HG03571 (cell line): Measurements from ENCODE around the gene PCDHA10.
"Not testable (repeated sequence)": the region's sequence is repeated elsewhere in the genome, so short reads cannot be mapped to it uniquely, and the experiment has no call there.

Source experiments
- ATAC-seq: cut with Tn5 transposase; IDR thresholded peaks from one replicate; pipeline ENCODE4 v1.9.1; 2021; ENCODE audit not compliant: unreplicated experiment

The PCDHA10 gene

GRCh38 chr5:140840978-140841962, 14.4 kb upstream of the PCDHA10 start, which contains the start of gene PCDHA8:
Gene PCDHA8 (plus strand): TSS chr5:140841187. CDS start chr5:140841322, 135 bp downstream.
- ATAC-seq = no peak

DNA sequence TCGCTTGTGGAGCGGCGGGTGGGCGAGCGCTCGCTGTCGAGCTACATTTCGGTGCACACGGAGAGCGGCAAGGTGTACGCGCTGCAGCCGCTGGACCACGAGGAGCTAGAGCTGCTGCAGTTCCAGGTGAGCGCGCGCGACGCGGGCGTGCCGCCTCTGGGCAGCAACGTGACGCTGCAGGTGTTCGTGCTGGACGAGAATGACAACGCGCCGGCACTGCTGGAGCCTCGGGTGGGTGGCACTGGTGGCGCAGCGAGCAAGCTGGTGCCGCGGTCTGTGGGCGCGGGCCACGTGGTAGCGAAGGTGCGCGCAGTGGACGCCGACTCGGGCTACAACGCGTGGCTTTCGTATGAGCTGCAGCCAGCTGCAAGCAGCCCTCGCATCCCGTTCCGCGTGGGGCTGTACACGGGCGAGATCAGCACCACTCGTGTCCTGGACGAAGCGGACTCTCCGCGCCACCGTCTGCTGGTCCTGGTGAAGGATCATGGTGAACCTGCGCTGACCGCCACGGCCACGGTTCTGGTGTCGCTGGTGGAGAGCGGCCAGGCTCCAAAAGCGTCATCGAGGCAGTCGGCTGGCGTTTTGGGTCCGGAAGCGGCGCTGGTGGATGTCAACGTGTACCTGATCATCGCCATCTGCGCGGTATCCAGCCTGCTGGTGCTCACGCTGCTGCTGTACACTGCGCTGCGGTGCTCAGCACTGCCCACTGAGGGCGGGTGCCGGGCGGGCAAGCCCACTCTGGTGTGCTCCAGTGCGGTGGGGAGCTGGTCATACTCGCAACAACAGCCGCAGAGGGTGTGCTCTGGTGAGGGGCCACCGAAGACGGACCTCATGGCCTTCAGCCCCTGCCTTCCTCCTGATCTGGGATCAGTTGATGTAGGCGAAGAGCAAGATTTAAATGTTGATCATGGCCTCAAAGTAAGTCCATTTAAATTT, 12.6 kb upstream of the PCDHA10 start:
- ATAC-seq = no peak

DNA sequence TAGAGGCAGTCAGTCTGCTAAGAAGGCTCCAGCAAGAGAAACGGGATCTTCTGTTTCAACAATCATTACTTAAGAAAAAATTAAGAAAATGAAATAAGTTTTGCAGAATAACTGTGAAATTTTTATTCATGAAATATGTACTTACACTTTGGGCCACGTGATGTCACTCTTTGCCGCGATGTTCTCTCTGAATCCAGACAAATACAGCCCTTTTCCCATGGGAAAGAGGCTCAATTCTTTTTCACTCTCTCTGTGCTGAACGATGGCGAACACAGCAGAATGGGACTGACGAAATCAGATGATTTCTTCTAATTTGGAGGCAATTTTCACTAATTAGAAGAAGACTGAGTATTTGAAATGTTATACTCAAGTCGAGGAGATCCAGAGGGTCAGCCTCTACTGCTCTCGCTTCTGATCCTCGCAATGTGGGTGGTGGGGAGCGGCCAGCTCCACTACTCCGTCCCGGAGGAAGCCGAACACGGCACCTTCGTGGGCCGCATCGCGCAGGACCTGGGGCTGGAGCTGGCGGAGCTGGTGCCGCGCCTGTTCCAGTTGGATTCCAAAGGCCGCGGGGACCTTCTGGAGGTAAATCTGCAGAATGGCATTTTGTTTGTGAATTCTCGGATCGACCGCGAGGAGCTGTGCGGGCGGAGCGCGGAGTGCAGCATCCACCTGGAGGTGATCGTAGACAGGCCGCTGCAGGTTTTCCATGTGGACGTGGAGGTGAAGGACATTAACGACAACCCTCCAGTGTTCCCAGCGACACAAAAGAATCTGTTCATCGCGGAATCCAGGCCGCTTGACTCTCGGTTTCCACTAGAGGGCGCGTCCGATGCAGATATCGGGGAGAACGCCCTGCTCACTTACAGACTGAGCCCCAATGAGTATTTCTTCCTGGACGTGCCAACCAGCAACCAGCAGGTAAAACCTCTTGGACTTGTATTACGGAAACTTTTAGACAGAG, 7.3 kb upstream of the PCDHA10 start, which contains the start of gene PCDHA9:
Gene PCDHA9, plus strand, starts transcription at position 244 of the 964 bp plus-strand sequence. Its CDS starts 114 bp downstream, at position 358.
- ATAC-seq = not testable (repeated sequence)

DNA sequence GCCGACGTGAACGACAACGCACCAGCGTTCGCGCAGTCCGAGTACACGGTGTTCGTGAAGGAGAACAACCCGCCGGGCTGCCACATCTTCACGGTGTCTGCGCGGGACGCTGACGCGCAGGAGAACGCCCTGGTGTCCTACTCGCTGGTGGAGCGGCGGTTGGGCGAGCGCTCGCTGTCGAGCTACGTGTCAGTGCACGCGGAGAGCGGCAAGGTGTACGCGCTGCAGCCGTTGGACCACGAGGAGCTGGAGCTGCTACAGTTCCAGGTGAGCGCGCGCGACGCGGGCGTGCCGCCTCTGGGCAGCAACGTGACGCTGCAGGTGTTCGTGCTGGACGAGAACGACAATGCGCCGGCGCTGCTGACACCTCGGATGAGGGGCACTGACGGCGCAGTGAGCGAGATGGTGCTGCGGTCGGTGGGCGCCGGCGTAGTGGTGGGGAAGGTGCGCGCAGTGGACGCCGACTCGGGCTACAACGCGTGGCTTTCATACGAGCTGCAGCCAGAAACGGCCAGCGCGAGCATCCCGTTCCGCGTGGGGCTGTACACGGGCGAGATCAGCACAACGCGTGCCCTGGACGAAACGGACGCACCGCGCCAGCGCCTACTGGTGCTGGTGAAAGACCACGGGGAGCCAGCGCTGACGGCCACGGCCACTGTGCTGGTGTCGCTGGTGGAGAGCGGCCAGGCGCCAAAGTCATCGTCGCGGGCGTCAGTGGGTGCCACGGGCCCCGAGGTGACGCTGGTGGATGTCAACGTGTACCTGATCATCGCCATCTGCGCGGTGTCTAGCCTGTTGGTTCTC, 5.7 kb upstream of the PCDHA10 start:
- ATAC-seq = not testable (repeated sequence)

DNA sequence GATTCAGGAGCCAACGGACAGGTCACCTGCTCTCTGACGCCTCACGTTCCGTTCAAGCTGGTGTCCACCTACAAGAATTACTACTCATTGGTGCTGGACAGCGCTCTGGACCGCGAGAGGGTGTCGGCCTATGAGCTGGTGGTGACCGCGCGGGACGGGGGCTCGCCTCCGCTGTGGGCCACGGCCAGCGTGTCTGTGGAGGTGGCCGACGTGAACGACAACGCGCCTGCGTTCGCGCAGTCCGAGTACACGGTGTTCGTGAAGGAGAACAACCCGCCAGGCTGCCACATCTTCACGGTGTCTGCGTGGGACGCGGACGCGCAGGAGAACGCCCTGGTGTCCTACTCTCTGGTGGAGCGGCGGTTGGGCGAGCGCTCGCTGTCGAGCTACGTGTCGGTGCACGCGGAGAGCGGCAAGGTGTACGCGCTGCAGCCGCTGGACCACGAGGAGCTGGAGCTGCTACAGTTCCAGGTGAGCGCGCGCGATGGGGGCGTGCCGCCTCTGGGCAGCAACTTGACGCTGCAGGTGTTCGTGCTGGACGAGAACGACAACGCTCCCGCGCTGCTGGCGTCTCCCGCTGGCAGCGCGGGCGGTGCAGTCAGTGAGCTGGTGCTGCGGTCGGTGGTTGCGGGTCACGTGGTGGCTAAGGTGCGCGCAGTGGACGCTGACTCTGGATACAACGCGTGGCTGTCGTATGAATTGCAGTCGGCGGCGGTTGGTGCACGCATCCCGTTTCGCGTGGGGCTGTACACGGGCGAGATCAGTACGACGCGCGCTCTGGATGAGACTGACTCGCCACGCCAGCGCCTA, 1.7 kb downstream of the PCDHA10 start:
- ATAC-seq = no peak

GRCh38 chr5:140857987-140858240, 2.2 kb downstream of the PCDHA10 start:
- ATAC-seq = no peak

- ATAC-seq = no peak
These were observed 7.0 kb downstream of the PCDHA10 start for GRCh38 chr5:140862441-140863295.

- no peak for ATAC-seq
These were observed 13.2 kb downstream of the PCDHA10 start, which contains the start of gene PCDHA11 for GRCh38 chr5:140868721-140869554. Gene PCDHA11 (plus strand): TSS chr5:140868957. CDS start chr5:140869104, 147 bp downstream.

GRCh38 chr5:140869555-140869886, 13.8 kb downstream of the PCDHA10 start:
- no peak for ATAC-seq

DNA sequence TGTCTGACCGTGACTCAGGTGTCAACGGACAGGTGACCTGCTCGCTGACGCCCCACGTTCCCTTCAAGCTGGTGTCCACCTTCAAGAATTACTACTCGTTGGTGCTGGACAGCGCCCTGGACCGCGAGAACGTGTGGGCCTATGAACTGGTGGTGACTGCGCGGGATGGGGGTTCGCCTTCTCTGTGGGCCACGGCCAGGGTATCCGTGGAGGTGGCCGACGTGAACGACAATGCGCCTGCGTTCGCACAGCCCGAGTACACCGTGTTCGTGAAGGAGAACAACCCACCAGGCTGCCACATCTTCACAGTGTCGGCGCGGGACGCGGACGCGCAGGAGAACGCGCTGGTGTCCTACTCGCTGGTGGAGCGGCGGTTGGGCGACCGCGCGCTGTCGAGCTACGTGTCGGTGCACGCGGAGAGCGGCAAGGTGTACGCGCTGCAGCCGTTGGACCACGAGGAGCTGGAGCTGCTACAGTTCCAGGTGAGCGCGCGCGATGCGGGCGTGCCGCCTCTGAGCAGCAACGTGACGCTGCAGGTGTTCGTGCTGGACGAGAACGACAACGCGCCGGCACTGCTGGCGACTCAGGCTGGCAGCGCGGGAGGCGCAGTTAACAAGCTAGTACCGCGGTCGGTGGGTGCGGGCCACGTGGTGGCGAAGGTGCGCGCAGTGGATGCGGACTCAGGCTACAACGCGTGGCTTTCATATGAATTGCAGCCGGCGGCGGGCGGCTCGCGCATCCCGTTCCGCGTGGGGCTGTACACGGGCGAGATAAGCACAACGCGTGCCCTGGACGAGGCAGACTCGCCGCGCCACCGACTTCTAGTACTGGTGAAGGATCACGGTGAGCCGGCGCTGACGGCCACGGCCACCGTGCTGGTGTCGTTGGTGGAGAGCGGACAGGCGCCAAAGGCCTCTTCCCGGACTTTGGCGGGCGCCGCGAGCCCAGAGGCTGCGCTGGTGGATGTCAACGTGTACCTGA, 14.8 kb downstream of the PCDHA10 start:
- no peak for ATAC-seq

GRCh38 chr5:140875085-140876065, 19.7 kb downstream of the PCDHA10 start, which contains the start of gene PCDHA12:
Gene PCDHA12 (plus strand): TSS chr5:140875308. CDS start chr5:140875473, 165 bp downstream.
- ATAC-seq = no peak

GRCh38 chr5:140876541-140877261, 21.0 kb downstream of the PCDHA10 start:
- ATAC-seq = not testable (repeated sequence)

DNA sequence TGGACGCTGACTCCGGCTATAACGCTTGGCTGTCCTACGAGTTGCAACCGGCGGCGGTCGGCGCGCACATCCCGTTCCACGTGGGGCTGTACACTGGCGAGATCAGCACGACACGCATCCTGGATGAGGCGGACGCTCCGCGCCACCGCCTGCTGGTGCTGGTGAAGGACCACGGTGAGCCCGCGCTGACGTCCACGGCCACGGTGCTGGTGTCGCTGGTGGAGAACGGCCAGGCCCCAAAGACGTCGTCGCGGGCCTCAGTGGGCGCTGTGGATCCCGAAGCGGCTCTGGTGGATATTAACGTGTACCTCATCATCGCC, 21.5 kb downstream of the PCDHA10 start:
- no peak for ATAC-seq
